T-helper 17 cell (primary cell): Measurements from ENCODE around the gene LZIC. TPM values are rescaled to one million over a fixed set of nuclear protein-coding genes. Genes with fewer than 3 reads are reported as not detected.

ENCODE experiments used
- ATAC-seq: fragments of 150-1000 bp; cut with Tn5 transposase; 2 replicates; pipeline ENCODE4 v1.10.0; 2021; ENCODE audit warnings: mild to moderate bottlenecking, moderate library complexity
- DNase-seq, 3 donors: peaks; one replicate each; pipeline versions ENCODE4 v3.0.0 to v3.0.0-alpha.2; 2020 to 2021
- H3K9me3 ChIP-seq: one replicate; pipeline ENCODE4 v1.7.0; 2013; ENCODE audit warnings: low read length, mild to moderate bottlenecking; ENCODE audit not compliant: control insufficient read depth, poor library complexity, severe bottlenecking
- H3K27ac Mint-ChIP-seq: one replicate; pipeline ENCODE4 v1.8.0; 2022; ENCODE audit warnings: mild to moderate bottlenecking, moderate library complexity, mixed read lengths
- H3K27me3 Mint-ChIP-seq: one replicate; pipeline ENCODE4 v1.8.0; 2022; ENCODE audit warnings: mixed read lengths
- H3K36me3 Mint-ChIP-seq: one replicate; pipeline ENCODE4 v1.8.0; 2022; ENCODE audit warnings: low read depth, mixed read lengths
- H3K4me1 Mint-ChIP-seq: one replicate; pipeline ENCODE4 v1.8.0; 2022; ENCODE audit warnings: mild to moderate bottlenecking, mixed read lengths
- H3K4me3 Mint-ChIP-seq: one replicate; pipeline ENCODE4 v1.8.0; 2022; ENCODE audit warnings: mild to moderate bottlenecking, moderate library complexity, mixed read lengths
- total RNA-seq, 4 donors: library from RNA in 2 of 4; stranded (reverse) in 2 of 4; gene quantifications; one replicate each; pipeline ENCODE4 v1.2.3 and lab custom pipeline; 2022 to 2026

Gene LZIC
- total RNA-seq, 2 donors from 2014 or later = 19.6 to 19.7 TPM

DNA sequence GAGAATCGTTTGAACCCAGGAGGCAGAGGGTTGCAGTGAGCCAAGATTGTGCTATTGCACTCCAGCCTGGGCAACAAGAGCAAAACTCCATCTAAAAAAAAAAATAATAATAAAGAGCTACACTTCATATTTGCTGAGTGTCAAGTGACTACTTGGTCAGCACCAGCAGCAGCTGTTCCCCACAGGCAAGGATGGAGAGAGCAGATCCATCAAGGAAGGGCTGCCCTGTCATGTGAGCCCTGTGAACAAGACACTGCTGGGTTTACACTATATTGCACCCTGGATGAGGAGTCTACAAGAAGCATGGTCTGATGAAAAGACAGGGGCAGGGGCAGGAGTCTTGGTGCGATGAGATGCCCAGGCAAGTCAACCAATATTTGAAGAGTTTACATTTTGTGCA lies 36.7 kb downstream of the LZIC start:
- no peaks in the 10 kb centered on the region for H3K9me3 ChIP-seq
- Mint-ChIP-seq H3K36me3 (no peaks in the 10 kb centered on the region), H3K27ac (no peak overlapping the region), H3K4me1 (peaks cover 34% of the 10 kb centered on the region), H3K4me3 (no peak overlapping the region), H3K27me3 (no peaks in the 10 kb centered on the region)
- ATAC-seq (no peak), DNase-seq (no peak)

DNA sequence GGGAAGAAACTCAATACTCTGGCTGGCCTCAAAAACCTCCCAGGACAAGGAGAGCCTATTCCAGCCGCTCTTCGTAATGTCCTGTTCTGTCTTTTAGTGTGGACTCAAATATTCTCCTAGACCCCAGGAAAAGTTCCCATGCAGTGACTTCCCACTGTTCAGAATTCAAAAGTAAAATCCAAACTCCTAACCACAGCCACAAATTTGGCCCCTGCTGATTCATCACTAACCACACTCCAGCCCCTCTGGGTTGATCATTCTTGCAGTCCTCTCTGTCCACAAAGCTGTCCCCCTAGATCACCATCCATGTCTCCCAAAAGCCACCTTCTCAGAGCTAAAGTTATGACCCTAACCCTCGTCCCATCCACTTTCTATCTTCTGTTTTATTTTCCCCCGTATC lies 38.2 kb downstream of the LZIC start:
- H3K36me3 Mint-ChIP-seq = no peaks in the 10 kb centered on the region
- ATAC-seq (no peak), DNase-seq (no peak)
- H3K4me1 Mint-ChIP-seq = peaks cover 29% of the 10 kb centered on the region
- H3K4me3 Mint-ChIP-seq = no peak overlapping the region
- H3K27me3 Mint-ChIP-seq = no peaks in the 10 kb centered on the region
- peak overlapping the region; percentile 68 for H3K27ac Mint-ChIP-seq
- H3K9me3 ChIP-seq = no peaks in the 10 kb centered on the region

DNA sequence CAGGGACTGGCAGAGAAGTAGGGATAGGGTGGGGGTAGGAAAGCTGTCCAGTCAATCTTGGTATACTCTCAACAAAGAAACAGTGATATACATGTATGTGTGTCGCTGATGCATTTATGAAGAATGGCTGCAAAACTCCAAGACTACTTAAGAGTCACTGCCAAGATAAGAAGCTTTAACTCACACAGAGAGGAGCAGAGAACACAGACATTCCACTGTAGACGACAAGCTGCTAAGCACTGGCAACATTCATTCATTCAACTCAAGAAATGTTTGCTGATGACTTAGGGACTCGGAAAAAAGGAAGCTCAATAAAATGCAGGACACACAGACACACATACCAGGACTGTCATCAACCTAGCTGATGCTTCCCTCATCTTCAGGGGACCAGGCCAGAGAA lies 38.6 kb downstream of the LZIC start:
- H3K9me3 ChIP-seq = no peaks in the 10 kb centered on the region
- Mint-ChIP-seq H3K4me3 (peak overlapping the region; percentile 41), H3K4me1 (peaks cover 29% of the 10 kb centered on the region), H3K27me3 (no peaks in the 10 kb centered on the region), H3K36me3 (no peaks in the 10 kb centered on the region), H3K27ac (no peak overlapping the region)
- ATAC-seq (no peak), DNase-seq (no peak)

DNA sequence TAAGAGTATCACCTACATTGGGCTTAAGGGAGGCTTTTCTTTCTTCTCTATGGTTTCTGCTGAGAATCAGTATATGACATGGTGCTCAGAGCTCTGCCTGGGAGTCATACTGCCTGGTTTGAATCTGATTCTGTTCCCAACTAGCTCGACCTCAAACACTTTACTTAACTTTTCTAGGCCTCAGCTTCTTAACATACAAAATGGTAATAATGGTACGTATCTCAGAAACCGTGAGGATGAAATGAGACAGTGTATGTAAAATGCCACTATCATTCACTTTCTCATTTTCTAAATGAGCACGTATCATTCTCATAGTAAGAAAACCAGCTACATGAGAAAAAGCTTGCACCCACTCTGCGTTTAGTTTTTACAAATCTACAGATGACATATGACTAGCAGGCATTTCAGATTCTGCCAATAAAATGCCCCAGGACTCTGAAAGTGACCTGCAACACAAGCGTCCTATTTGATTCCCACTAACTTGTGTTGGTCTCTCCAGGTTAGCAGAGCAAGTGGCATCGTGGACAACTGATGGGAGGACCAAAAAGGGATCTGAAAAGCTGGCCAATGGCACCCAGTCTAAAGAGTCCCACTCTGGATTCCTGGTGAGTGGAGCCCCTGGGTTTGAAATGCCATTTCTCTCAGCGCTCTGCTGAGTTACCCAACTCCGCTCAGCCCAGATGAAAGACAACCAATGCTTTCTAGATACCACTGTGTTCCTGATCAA lies 39.2 kb downstream of the LZIC start:
- H3K4me3 Mint-ChIP-seq = no peak overlapping the region
- no peak for ATAC-seq
- H3K9me3 ChIP-seq = no peaks in the 10 kb centered on the region
- H3K4me1 Mint-ChIP-seq = peaks cover 23% of the 10 kb centered on the region
- no peaks in the 10 kb centered on the region for H3K27me3 Mint-ChIP-seq
- DNase-seq = no peak
- H3K36me3 Mint-ChIP-seq = no peaks in the 10 kb centered on the region
- H3K27ac Mint-ChIP-seq = no peak overlapping the region

DNA sequence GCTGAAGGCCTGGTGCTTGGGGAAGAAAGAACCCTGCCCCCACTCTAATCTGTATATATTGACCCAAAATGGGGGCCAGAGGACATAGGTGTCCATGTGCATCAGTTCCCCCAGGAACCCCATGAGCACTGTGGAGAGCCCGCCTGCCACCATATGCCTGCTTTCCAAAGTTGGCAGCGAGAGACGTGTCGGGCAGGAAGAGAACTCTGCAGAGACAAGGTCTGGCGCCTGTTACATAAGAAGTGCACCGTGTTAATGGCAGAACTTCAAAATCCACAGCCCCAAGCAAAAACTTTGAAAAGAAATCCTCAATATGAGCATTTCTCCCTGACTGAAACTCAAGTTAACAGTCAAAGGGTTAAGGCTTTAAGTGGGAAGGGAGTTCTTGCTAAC lies 41.1 kb downstream of the LZIC start:
- ATAC-seq (no peak), DNase-seq (no peak)
- no peak overlapping the region for H3K4me3 Mint-ChIP-seq
- no peak overlapping the region for H3K27ac Mint-ChIP-seq
- no peaks in the 10 kb centered on the region for H3K27me3 Mint-ChIP-seq
- no peaks in the 10 kb centered on the region for H3K36me3 Mint-ChIP-seq
- peaks cover 14% of the 10 kb centered on the region for H3K4me1 Mint-ChIP-seq
- H3K9me3 ChIP-seq = no peaks in the 10 kb centered on the region

DNA sequence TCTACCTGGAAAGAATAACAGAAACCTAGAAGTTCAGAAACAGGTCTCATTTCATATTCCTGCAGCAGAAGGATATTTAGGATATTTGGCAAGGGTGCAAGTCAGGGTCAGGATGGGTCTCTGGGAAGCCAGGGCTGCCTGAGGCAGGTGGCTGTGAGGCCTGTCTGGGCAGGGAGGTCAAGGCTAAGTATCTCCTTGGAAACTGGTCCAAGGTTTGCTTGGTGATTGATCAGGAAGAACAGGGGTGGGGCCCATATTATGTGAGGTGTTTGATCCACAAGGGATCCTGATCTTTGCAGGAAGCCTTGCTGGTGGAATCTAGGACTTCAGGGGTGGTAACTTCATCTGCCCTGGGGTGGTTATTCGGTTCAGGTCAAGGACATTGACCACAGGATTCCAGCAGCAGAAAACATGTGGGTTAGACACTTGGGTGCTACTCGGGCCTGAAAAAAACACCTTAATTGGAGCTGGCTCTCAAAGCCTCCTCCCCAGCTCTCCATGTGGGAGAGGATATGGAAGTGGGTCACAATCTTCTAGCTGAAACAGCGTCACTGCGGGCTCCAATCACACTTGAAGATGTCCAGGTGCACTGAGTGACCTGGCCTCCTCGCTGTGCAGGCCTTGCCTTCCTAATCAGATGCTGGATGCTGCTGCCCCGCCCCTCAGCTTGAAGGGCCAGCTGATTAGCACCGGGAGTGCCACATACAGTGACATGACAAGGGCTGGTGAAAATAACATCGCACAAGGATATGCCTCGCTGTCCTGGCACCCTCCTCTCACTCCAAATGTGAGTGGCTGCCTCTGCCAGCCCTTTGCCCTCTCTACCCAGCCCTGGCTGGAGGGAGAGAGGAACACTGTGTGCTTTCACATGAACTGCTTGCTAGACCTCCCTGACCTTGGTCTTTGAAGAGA lies 41.8 kb downstream of the LZIC start:
- H3K4me1 Mint-ChIP-seq = peaks cover 14% of the 10 kb centered on the region
- H3K36me3 Mint-ChIP-seq = no peaks in the 10 kb centered on the region
- no peak overlapping the region for H3K27ac Mint-ChIP-seq
- no peaks in the 10 kb centered on the region for H3K27me3 Mint-ChIP-seq
- H3K4me3 Mint-ChIP-seq = no peak overlapping the region
- ATAC-seq = no peak
- no peak for DNase-seq
- no peaks in the 10 kb centered on the region for H3K9me3 ChIP-seq

DNA sequence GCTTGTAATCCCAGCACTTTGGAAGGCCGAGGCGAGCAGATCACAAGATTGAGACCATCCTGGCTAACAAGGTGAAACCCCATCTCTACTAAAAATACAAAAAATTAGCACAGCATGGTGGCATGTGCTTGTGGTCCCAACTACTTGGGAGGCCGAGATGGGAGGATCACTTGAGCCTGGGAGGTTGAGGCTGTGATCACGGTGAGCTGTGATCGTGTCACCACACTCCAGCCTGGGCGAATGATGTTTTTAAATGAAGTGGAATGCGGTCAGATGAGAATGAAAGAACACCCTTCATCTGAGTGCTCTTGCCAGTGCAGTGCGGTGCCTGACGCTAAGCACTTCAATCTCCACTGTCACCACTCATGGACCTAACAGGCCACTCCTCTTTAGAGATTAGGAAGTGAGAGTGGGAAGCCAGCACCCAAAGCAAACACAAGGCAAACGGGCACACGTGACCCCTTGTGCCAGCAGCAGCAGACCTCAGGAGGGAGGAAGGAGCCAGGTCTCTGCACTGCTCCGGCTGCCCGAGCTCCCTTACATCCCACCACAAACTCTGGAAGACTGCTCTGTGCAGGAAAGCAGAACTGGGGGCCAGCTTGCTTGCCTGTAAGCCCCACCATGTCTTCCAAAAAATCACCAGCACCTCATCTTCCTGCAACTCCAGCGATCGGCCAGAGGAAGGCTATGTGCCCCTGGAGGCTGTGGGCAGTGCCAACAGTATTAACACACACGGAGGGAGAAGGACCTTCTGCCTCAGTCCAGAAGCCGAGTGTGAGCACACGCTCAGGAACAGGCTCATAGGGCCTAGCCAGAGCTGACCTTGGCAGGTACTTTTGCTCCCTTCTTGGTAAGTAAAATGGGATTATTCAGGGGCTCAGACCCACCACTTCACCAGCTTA lies 42.8 kb downstream of the LZIC start:
- ATAC-seq (peak; percentile 73), DNase-seq (no peak)
- no peak overlapping the region for H3K27ac Mint-ChIP-seq
- H3K27me3 Mint-ChIP-seq = no peaks in the 10 kb centered on the region
- H3K4me1 Mint-ChIP-seq = peaks cover 11% of the 10 kb centered on the region
- H3K9me3 ChIP-seq = no peaks in the 10 kb centered on the region
- no peaks in the 10 kb centered on the region for H3K36me3 Mint-ChIP-seq
- no peak overlapping the region for H3K4me3 Mint-ChIP-seq

DNA sequence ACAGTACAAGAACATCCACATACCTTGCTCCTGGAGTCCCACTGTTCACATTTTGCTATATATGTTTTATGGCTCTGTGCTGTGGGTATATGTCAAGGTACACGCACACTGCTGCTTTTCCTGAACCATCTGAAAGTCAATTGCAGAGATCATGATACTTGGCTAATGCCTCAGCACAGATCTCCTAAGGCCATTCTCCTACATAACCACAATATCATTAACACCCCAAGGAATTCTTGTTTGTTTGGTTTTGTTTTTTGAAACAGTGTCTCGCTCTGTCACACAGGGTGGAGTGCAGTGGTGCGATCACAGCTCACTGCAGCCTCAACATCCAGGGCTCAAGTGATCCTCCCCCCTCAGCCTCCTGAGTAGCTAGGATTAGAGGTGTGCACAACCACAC lies 49.1 kb downstream of the LZIC start:
- H3K27ac Mint-ChIP-seq = no peak overlapping the region
- no peak for ATAC-seq
- H3K9me3 ChIP-seq = no peaks in the 10 kb centered on the region
- H3K4me1 Mint-ChIP-seq = peaks cover 10% of the 10 kb centered on the region
- H3K36me3 Mint-ChIP-seq = peaks cover 3% of the 10 kb centered on the region
- no peak overlapping the region for H3K4me3 Mint-ChIP-seq
- no peaks in the 10 kb centered on the region for H3K27me3 Mint-ChIP-seq
- DNase-seq = no peak

DNA sequence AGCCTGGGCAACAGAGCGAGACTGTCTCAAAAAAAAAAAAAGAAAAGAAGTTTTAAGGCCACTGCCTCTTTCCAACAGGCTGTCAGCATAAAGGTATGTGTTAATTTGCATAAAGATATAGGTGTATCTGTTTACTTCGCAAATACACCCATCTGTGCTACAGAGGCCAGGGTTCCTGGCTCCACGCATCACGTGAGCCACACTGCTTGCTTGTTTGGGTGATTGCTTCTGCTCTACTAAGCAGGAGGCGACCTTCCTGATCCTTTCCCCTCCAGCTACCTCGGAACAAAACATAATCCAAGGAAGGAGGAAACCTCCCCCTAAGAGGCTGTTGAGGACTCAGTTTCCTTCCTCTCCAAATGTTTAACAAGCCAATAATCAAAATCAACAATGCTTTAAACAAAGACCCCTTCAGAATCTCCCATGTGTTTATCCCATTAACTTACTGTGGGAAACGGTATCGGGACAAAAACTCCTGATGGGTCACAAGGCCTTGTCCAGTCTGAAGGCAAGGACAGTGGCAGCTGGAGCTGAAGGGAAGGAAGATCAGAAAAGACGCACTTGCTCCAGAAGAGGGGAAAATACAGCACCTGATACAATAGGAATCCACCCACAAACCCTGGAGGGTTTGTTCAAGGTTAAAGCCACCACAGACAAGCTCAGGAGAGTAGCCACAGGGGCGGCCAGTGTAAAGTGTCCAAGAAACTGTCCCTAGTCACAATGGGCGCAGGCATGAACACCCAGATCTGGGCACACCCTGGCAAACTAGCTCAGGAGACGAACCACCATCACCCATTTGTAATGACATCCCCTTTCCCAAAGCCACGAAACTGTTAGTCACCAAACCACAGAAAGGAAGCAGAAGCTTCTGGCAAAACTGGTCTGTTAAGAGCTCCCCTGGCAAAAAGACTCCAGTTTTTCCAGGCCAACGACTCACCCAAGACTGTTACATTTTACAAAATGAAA lies 50.3 kb downstream of the LZIC start:
- no peak for ATAC-seq
- Mint-ChIP-seq H3K36me3 (peaks cover 3% of the 10 kb centered on the region), H3K27me3 (no peaks in the 10 kb centered on the region), H3K4me3 (no peak overlapping the region), H3K4me1 (peaks cover 10% of the 10 kb centered on the region), H3K27ac (no peak overlapping the region)
- no peak for DNase-seq
- H3K9me3 ChIP-seq = no peaks in the 10 kb centered on the region

DNA sequence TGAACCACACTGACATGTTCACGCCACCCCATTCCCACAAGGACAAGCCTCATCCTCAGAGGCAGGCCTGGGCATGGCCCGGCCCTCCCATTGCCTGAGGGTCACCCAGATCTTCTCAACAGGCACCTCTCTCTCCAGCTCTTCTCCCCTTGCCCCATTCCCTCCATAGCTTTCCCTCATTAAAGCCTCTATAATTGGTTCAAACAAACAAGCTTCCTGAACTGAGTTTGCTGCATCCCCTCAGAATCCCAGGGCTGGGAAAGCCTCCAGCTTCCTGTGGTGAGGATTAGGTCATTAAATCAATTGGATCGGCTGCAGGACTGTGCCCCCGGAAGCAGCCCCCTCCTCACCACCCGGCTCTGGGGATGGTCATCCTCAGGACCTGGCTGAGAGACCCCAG lies 52.0 kb downstream of the LZIC start:
- ATAC-seq (no peak), DNase-seq (no peak)
- no peak overlapping the region for H3K27ac Mint-ChIP-seq
- H3K4me3 Mint-ChIP-seq = no peak overlapping the region
- H3K9me3 ChIP-seq = no peaks in the 10 kb centered on the region
- peaks cover 10% of the 10 kb centered on the region for H3K4me1 Mint-ChIP-seq
- peaks cover 3% of the 10 kb centered on the region for H3K36me3 Mint-ChIP-seq
- no peaks in the 10 kb centered on the region for H3K27me3 Mint-ChIP-seq

DNA sequence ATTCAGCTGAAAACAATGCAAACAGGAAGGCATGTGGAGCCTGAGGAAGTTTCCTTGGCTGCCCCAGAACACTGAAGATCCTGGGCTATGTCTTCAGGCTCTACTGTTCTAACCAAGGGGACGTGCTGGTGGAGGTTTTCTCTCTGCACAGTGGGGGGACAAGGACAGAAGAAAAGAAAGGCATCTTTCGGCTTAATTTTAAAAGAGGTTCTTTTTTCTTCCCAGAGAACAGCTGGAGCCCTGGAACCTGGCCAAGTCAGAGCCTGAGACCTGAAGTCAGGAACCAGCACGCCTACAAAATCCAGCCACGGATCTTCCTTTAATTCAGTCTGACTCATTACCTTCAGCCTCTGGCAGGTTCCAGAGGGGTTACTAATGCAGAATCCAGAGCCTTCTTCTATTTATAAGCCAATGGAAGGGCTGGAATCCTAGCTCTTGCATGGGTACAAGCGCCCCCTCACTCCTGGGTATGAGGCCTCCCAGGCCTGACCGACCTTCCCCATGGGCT lies 52.9 kb downstream of the LZIC start:
- no peak for DNase-seq
- ATAC-seq = no peak
- Mint-ChIP-seq H3K27ac (peak overlapping the region; percentile 75), H3K36me3 (peaks cover 3% of the 10 kb centered on the region), H3K4me3 (no peak overlapping the region), H3K4me1 (peaks cover 10% of the 10 kb centered on the region), H3K27me3 (no peaks in the 10 kb centered on the region)
- no peaks in the 10 kb centered on the region for H3K9me3 ChIP-seq

DNA sequence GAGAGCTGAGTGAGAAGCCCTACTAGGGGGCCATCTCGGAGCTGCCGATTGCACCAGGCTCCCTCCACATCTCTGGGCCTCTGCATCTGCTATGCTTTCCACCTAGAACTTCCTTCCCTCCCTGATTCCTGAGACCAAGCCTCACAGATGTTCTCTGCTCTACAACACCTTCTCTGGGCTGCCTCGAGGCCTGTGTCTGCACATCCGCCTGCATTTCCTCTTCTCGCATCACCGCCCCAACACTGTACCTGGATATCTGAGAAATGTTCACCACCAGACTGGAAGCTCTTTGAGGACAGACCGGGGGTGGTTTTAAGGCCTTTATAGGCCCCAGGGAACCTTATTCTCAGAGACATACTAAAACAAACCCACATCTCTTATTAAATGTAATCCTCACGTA lies 53.8 kb downstream of the LZIC start:
- Mint-ChIP-seq H3K4me3 (no peak overlapping the region), H3K27me3 (no peaks in the 10 kb centered on the region), H3K27ac (peak overlapping the region; percentile 75), H3K36me3 (peaks cover 5% of the 10 kb centered on the region), H3K4me1 (peaks cover 10% of the 10 kb centered on the region)
- H3K9me3 ChIP-seq = no peaks in the 10 kb centered on the region
- DNase-seq (no peak), ATAC-seq (no peak)
